Endodermal cell (in vitro differentiated cells): ENCODE results near the gene ITPRIPL2. TPM values are rescaled to one million over a fixed set of nuclear protein-coding genes. Genes with fewer than 3 reads are reported as not detected.

Experiments used
- DNase-seq: peaks from one replicate; pipeline ENCODE4 v3.0.0-alpha.2; 2017
- H3K27ac ChIP-seq: 2 replicates; pipeline ENCODE4 v1.5.1; 2013; ENCODE audit warnings: mild to moderate bottlenecking, low read depth, low read length, moderate library complexity
- H3K27me3 ChIP-seq: 2 replicates; pipeline ENCODE4 v1.6.1; 2013; ENCODE audit warnings: mild to moderate bottlenecking, low read length, moderate library complexity; ENCODE audit not compliant: insufficient read depth, control insufficient read depth, poor library complexity, severe bottlenecking
- H3K36me3 ChIP-seq: 2 replicates; pipeline ENCODE4 v1.7.0; 2013; ENCODE audit warnings: mild to moderate bottlenecking, low read length, moderate library complexity; ENCODE audit not compliant: control insufficient read depth, insufficient read depth
- H3K4me1 ChIP-seq: one replicate; pipeline ENCODE4 v1.7.0; 2013; ENCODE audit warnings: low read length; ENCODE audit not compliant: control insufficient read depth, insufficient read depth
- H3K4me3 ChIP-seq: 2 replicates; pipeline ENCODE4 v1.5.1; 2013; ENCODE audit warnings: mild to moderate bottlenecking, low read length, moderate library complexity
- H3K9ac ChIP-seq: 2 replicates; pipeline ENCODE4 v1.6.1; 2013; ENCODE audit warnings: mild to moderate bottlenecking, low read length, moderate library complexity; ENCODE audit not compliant: poor library complexity, severe bottlenecking; ENCODE audit errors: extremely low read depth
- H3K9me3 ChIP-seq: 2 replicates; pipeline ENCODE4 v1.6.1; 2013; ENCODE audit warnings: mild to moderate bottlenecking, low read length, moderate library complexity; ENCODE audit not compliant: control insufficient read depth
- H3K27ac Mint-ChIP-seq: 2 replicates; pipeline ENCODE4 v1.8.0; 2020; ENCODE audit warnings: mixed read lengths
- H3K27me3 Mint-ChIP-seq: 2 replicates; pipeline ENCODE4 v1.8.0; 2021; ENCODE audit warnings: mild to moderate bottlenecking, mixed read lengths; ENCODE audit not compliant: insufficient read depth
- H3K36me3 Mint-ChIP-seq: 2 replicates; pipeline ENCODE4 v1.8.0; 2020; ENCODE audit warnings: low read depth, mixed read lengths
- H3K4me1 Mint-ChIP-seq: 2 replicates; pipeline ENCODE4 v1.8.0; 2020; ENCODE audit warnings: mixed read lengths
- H3K4me3 Mint-ChIP-seq: 2 replicates; pipeline ENCODE4 v1.8.0; 2020; ENCODE audit warnings: mild to moderate bottlenecking, moderate library complexity, mixed read lengths
- H3K9me3 Mint-ChIP-seq: 2 replicates; pipeline ENCODE4 v1.8.0; 2020; ENCODE audit warnings: mild to moderate bottlenecking, mixed read lengths
- WGBS, 2 experiments: methylation state at CpG; one replicate each; pipeline versions ENCODE4 v1.1.5 to v1.1.7; 2013; ENCODE audit warnings: missing lambda C conversion rate in 2 of 2, mixed read lengths in 1 of 2; ENCODE audit not compliant: insufficient coverage in 1 of 2, insufficient read length in 1 of 2; 5-methylcytosine and 5-hydroxymethylcytosine counted together
- long read RNA-seq, 4 experiments: library from polyadenylated mRNA in 2 of 4; library from RNA in 1 of 4; library from capped mRNA in 1 of 4; stranded (forward) in 3 of 4; unstranded in 1 of 4; transcript quantifications; one replicate each; pipeline ENCODE4 v2.0.0, GENCODE V29; 2020 to 2021; ENCODE audit warnings: inconsistent platforms in 1 of 4
- polyA plus RNA-seq, 2 experiments: library from polyadenylated mRNA; stranded (reverse); fragments of 50-300 nt; gene quantifications; one replicate each; pipeline ENCODE4 v1.2.3, GENCODE V29; 2013
- total RNA-seq, 2 donors: library from RNA; stranded (reverse); fragmentation: NEBNext Ultra II Directional in 1 of 2; extraction: Animal tissue kit (Norgen Biotek cat#: 25700) in 1 of 2; gene quantifications; 2 replicates in 1 of 2; 3 replicates in 1 of 2; pipeline ENCODE4 v1.2.1, GENCODE V29; 2021
- TF ChIP-seq, protein P1 (sequence below): fragments of 200-600 bp; sonication (generic); conservative IDR thresholded peaks from 2 replicates; pipeline ENCODE4 v1.5.0; 2021; ENCODE audit warnings: antibody characterized with exemption, mild to moderate bottlenecking

ITPRIPL2 gene
- 10 to 100 TPM; 13.4 to 19.3 TPM for total RNA-seq
- polyA plus RNA-seq (2013, experiment 1 of 2) = 5.7 TPM
- polyA plus RNA-seq (2013, experiment 2 of 2) = 5.9 TPM
- long read RNA-seq, experiment 1, full-length matches to known transcripts = 1 of 1 reads
- long read RNA-seq, experiment 1, partial matches to known transcripts = 0 of 1 reads
- long read RNA-seq, experiment 1, other reads (novel, unspliced or antisense) = 0 of 1 reads
- long read RNA-seq, experiment 2, full-length matches to known transcripts = 2 of 6 reads
- long read RNA-seq, experiment 2, partial matches to known transcripts = 0 of 6 reads
- long read RNA-seq, experiment 2, other reads (novel, unspliced or antisense) = 4 of 6 reads
- long read RNA-seq, experiment 3, full-length matches to known transcripts = 7 of 7 reads
- long read RNA-seq, experiment 3, partial matches to known transcripts = 0 of 7 reads
- long read RNA-seq, experiment 3, other reads (novel, unspliced or antisense) = 0 of 7 reads
- long read RNA-seq, experiment 4 = 0 reads

DNA sequence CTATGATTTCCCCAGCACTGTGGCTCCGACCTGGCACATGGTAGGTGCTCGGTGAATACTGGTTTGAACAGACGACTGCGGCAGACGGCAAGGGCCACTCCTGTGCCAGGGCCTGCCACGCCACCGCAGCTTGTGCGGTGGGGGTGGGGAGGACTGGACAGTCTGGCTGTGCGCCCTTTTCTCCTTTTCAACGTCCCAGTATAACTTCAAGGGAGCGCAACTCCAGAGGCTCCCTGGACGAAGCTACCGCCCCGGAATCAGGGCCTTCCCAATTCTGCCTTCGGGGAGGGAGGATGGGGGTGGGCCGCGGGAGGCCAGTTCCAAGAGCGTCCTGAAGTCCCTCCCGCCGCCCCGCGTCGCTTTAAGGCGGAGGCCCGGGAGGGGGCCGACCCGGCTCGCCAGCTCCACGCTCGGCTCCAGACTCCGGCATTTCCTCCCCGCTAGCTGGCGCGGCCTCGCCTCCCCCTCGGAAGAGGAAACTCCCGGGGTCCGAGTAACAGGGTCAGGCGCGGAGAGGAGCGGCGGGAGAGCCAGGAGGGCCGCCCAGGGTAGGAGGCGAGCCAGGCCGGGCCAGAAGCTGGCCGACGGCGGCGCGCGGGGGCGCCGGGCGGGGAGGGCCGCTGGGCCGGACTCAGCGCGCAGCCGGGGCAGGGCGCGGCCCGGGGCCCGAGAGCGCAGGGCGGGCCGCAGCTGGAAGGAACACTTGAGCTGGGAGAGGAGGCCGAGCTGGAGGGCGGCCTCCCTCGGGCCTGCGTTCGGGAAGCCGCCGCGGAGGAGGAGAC is at the start of gene ITPRIPL2:
TSS of gene ITPRIPL2 (plus strand) at position 388 of the 782 bp plus-strand sequence. CDS start 498 bp downstream, outside the sequence.
- Mint-ChIP-seq H3K27me3 (peaks cover 7% of the 10 kb centered on the region), H3K4me3 (peak within 1 kb of the TSS; percentile 57), H3K9me3 (no peaks in the 10 kb centered on the region), H3K4me1 (peaks cover 20% of the 10 kb centered on the region), H3K27ac (peak within 1 kb of the TSS; percentile 84), H3K36me3 (peaks cover 5% of the 10 kb centered on the region)
- Histone ChIP-seq H3K27me3 (no peaks in the 10 kb centered on the region), H3K4me1 (peaks cover 20% of the 10 kb centered on the region), H3K9me3 (no peaks in the 10 kb centered on the region), H3K4me3 (peak within 1 kb of the TSS; percentile 75), H3K27ac (no peak within 1 kb of the TSS), H3K9ac (peak within 1 kb of the TSS; percentile 44), H3K36me3 (peaks cover 8% of the 10 kb centered on the region)
- WGBS, 2 experiments = 0 to 13% methylated on average over 1 to 74 of the region's 74 CpGs
- peak; percentile 86 for DNase-seq
- TF ChIP-seq, protein P1, sequence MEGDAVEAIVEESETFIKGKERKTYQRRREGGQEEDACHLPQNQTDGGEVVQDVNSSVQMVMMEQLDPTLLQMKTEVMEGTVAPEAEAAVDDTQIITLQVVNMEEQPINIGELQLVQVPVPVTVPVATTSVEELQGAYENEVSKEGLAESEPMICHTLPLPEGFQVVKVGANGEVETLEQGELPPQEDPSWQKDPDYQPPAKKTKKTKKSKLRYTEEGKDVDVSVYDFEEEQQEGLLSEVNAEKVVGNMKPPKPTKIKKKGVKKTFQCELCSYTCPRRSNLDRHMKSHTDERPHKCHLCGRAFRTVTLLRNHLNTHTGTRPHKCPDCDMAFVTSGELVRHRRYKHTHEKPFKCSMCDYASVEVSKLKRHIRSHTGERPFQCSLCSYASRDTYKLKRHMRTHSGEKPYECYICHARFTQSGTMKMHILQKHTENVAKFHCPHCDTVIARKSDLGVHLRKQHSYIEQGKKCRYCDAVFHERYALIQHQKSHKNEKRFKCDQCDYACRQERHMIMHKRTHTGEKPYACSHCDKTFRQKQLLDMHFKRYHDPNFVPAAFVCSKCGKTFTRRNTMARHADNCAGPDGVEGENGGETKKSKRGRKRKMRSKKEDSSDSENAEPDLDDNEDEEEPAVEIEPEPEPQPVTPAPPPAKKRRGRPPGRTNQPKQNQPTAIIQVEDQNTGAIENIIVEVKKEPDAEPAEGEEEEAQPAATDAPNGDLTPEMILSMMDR = no peak

DNA sequence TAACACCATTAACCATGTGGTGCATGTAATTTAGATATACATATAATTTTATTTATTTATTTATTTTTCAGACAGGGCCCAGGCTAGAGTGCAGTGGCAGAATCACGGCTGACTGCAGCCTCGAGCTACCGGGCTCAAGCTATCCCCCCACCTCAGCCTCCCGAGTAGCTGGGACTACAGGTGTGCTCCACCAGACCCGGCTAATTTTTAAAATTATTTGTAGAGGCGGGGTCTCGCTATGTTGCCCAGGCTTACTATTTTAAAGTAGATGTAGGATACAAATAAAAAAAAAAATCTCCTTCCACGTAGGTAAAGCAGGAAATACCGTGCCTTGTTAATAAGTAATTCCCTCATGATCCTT is 46.8 kb upstream of the ITPRIPL2 start:
- no peaks in the 10 kb centered on the region for H3K9me3 Mint-ChIP-seq
- no peak for DNase-seq
- H3K27ac Mint-ChIP-seq = peak overlapping the region; percentile 95
- no peaks in the 10 kb centered on the region for H3K4me1 Mint-ChIP-seq
- Histone ChIP-seq H3K4me3 (peak overlapping the region; percentile 97), H3K36me3 (peaks cover 17% of the 10 kb centered on the region), H3K9ac (peak overlapping the region; percentile 99), H3K27me3 (no peaks in the 10 kb centered on the region), H3K27ac (peak overlapping the region; percentile 98), H3K9me3 (no peaks in the 10 kb centered on the region), H3K4me1 (no peaks in the 10 kb centered on the region)
- no peaks in the 10 kb centered on the region for H3K27me3 Mint-ChIP-seq
- TF ChIP-seq, protein P1 = no peak
- peaks cover 11% of the 10 kb centered on the region for H3K36me3 Mint-ChIP-seq
- peak overlapping the region; percentile 89 for H3K4me3 Mint-ChIP-seq
- 60 to 77% methylated on average over 3 to 8 of the region's 9 CpGs for WGBS, 2 experiments

DNA sequence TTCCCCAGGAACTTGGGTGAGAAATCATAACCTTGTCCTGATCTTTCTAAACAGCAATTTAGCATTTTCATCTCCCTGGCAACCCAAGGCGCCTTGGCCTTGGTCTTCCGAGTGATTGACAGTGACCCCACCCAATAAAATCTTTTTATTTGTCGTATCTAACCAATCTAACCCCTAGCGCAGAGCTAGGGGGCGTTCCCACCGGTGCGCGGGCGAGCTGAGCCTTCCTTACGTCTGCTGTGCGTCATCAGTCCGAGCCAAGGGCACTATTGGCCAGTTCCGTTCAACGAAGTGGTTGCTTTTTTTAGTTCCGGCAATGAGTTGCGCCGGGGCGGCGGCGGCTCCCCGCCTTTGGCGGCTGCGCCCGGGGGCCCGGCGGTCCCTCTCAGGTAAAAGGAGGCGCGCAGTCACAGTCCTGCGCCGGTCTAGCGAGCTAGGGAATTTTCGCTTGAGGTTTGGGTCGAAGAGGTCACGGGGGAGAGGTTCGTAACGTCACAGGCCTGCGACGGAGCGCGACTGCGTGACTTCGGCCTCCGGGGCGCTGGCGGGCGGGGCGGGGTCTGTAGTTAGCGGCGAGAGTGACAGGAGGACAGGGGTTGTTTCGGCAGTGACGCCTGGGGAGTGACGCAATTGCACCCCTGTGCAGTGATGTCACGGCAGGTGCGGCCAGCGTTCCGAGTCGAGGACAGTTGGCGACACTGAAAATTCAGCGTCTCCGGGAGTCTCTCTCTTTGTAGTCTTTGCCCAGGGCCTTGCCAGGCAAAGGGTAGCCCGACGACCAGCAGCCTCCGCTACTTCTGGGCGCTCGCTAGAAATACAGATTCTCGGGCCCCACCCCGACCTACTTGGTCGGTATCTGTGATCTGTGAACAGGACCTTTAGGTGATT is 46.2 kb upstream of the ITPRIPL2 start, which contains the start of gene COQ7:
TSS of gene COQ7 (plus strand) at position 266 of the 888 bp plus-strand sequence. CDS start at position 317, 51 bp downstream.
- 0 to 1% methylated on average over 36 to 68 of the region's 68 CpGs for WGBS, 2 experiments
- no peaks in the 10 kb centered on the region for H3K27me3 Mint-ChIP-seq

More for the DNA sequence above, 46.2 kb upstream of the ITPRIPL2 start, which contains the start of gene COQ7:
- peak within 1 kb of the TSS; percentile 89 for H3K4me3 Mint-ChIP-seq
- peak within 1 kb of the TSS; percentile 98 for H3K27ac ChIP-seq
- no peaks in the 10 kb centered on the region for H3K4me1 ChIP-seq
- peak within 1 kb of the TSS; percentile 99 for H3K9ac ChIP-seq
- H3K27ac Mint-ChIP-seq = peak within 1 kb of the TSS; percentile 95
- no peaks in the 10 kb centered on the region for H3K9me3 Mint-ChIP-seq
- H3K4me3 ChIP-seq = peak within 1 kb of the TSS; percentile 97
- DNase-seq = peak; percentile 98
- H3K9me3 ChIP-seq = no peaks in the 10 kb centered on the region
- H3K4me1 Mint-ChIP-seq = no peaks in the 10 kb centered on the region
- H3K36me3 ChIP-seq = peaks cover 13% of the 10 kb centered on the region
- peaks cover 15% of the 10 kb centered on the region for H3K36me3 Mint-ChIP-seq
- no peaks in the 10 kb centered on the region for H3K27me3 ChIP-seq
- TF ChIP-seq, protein P1 = no peak
